Stimulated activated naive CD4-positive, alpha-beta T cell (primary cell): Measurements from ENCODE around the gene LINS1.

Experiments used
- DNase-seq, 6 experiments: peaks; one replicate each; lab custom pipeline; 2025; lab: John Stamatoyannopoulos, UW

Gene LINS1

GRCh38 chr15:100559330-100559729, 42.7 kb downstream of the LINS1 start:
- no peak for DNase-seq

GRCh38 chr15:100558771-100559254, 43.2 kb downstream of the LINS1 start:
- DNase-seq, result no peak

- DNase-seq, result no peak
These were observed 48.5 kb downstream of the LINS1 start for GRCh38 chr15:100553468-100553867.

- no peak for DNase-seq
These were observed 54.0 kb downstream of the LINS1 start for GRCh38 chr15:100547961-100548360.

GRCh38 chr15:100544946-100545345, 57.0 kb downstream of the LINS1 start:
- no peak for DNase-seq

- no peak for DNase-seq
These were observed 57.6 kb downstream of the LINS1 start for GRCh38 chr15:100544338-100544841.

GRCh38 chr15:100542290-100542689, 59.7 kb downstream of the LINS1 start:
- DNase-seq, result no peak

- no peak for DNase-seq
These were observed 64.7 kb downstream of the LINS1 start for GRCh38 chr15:100537331-100537730.

GRCh38 chr15:100536733-100537132, 65.3 kb downstream of the LINS1 start:
- no peak for DNase-seq

- DNase-seq, result no peak
These were observed 68.1 kb downstream of the LINS1 start for GRCh38 chr15:100533886-100534285.

- no peak for DNase-seq
These were observed 70.1 kb downstream of the LINS1 start for GRCh38 chr15:100531823-100532327.

GRCh38 chr15:100531204-100531603, 70.8 kb downstream of the LINS1 start:
- DNase-seq, result no peak

- peak in 1 of 6 experiments; percentile 18 for DNase-seq
These were observed 72.4 kb downstream of the LINS1 start for GRCh38 chr15:100529556-100529955.

GRCh38 chr15:100528833-100529428, 73.1 kb downstream of the LINS1 start, which contains the start of gene CERS3:
TSS of gene CERS3 (minus strand) at chr15:100528950. CDS start at chr15:100501849, 27,101 bp downstream.
- no peak for DNase-seq

- no peak for DNase-seq
These were observed 75.9 kb downstream of the LINS1 start for GRCh38 chr15:100526027-100526481.

GRCh38 chr15:100525436-100525835, 76.5 kb downstream of the LINS1 start:
- DNase-seq, result no peak

- no peak for DNase-seq
These were observed 77.7 kb downstream of the LINS1 start for GRCh38 chr15:100524326-100524725.

- DNase-seq, result no peak
These were observed 80.1 kb downstream of the LINS1 start for GRCh38 chr15:100521907-100522306.

- DNase-seq, result peak in 1 of 6 experiments; percentile 11
These were observed 81.7 kb downstream of the LINS1 start for GRCh38 chr15:100520132-100520921.

GRCh38 chr15:100517846-100518245, 84.1 kb downstream of the LINS1 start:
- no peak for DNase-seq
